ENCODE data around the gene FAM163B. TPM values are rescaled to one million over a fixed set of nuclear protein-coding genes. Genes with fewer than 3 reads are reported as not detected.

Gene FAM163B
- total and polyA plus RNA-seq, 2 of the 8 experiments (the other 6 are each of a cell fraction or from before 2014, with no cell fraction given): 0.63 to 1.0 TPM

DNA sequence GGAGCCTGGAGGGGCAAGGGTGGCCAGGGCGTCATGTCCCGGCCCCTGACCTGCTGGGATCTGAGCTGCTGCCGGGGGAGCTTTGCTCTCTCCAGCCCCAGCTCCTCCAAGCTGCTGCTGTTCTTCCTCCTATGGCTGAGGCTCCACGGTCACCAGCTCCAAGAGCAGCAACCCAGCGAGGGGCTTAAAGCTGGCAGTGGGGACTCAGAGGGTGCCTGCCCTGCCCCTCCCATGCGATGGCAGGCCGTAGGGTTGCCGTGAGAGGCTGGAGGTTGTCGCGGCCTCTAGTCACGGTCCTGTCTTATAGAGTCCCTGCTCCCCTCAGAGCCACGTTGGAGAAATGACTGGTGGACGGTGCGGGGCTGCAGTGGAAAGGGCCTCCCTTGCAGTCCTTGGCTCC is 46.5 kb upstream of the FAM163B start:
- Histone ChIP-seq H2BK120ac (replicated peaks; ENCODE audit: low read depth, low read length) (no peak overlapping the region), H2BK20ac (ENCODE audit: low read length) (no peak overlapping the region), H4K20me1 (replicated peaks in 1 of 2; ENCODE audit: control insufficient read depth in 1 of 2, insufficient read depth in 2 of 2, low read length in 2 of 2) (no peaks in the 10 kb centered on the region), H4K8ac (ENCODE audit: extremely low read depth, insufficient read depth, low read length) (no peak overlapping the region), H3K4me1 (replicated peaks in 1 of 4; ENCODE audit: control insufficient read depth in 3 of 4, insufficient read depth in 4 of 4, low read length in 3 of 4) (peaks cover 0 to 15% (median 8%) of the 10 kb centered on the region in 4 experiments; a peak in 5 of 7 replicates), H4K5ac (ENCODE audit: insufficient read length, low read depth, low read length) (no peak overlapping the region), H3K4me3 (ENCODE audit: extremely low read depth in 1 of 4, insufficient read depth in 2 of 4, low read depth in 3 of 4, low read length in 4 of 4) (no peak overlapping the region), H3K9me3 (ENCODE audit: insufficient read depth in 2 of 2, low read depth in 1 of 2, low read length in 1 of 2) (no peaks in the 10 kb centered on the region), H3K56ac (replicated peaks; ENCODE audit: insufficient read length, low read depth, low read length) (no peak overlapping the region), H3K23me2 (ENCODE audit: low read depth, low read length) (peaks cover 3% of the 10 kb centered on the region; the same call in 1 of the 2 replicates), H3K9ac (replicated peaks in 1 of 4; ENCODE audit: extremely low read depth in 1 of 4, low read depth in 3 of 4, low read length in 3 of 4) (no peak overlapping the region), H3K36me3 (ENCODE audit: control insufficient read depth in 2 of 4, insufficient read depth in 4 of 4, low read length in 3 of 4) (no peaks in the 10 kb centered on the region), H2BK15ac (ENCODE audit: low read length) (no peak overlapping the region), H2AFZ (ENCODE audit: low read length) (no peak overlapping the region), H2AK5ac (ENCODE audit: low read depth, low read length) (no peak overlapping the region), H3K27me3 (replicated peaks in 1 of 4; ENCODE audit: control insufficient read depth in 3 of 4, extremely low read depth in 1 of 4, insufficient read depth in 3 of 4, low read length in 3 of 4) (peaks cover 0 to 12% (median 11%) of the 10 kb centered on the region in 4 experiments; a peak in 3 of 7 replicates), H3K79me1 (ENCODE audit: low read depth, low read length) (no peaks in the 10 kb centered on the region), H3K79me2 (ENCODE audit: control insufficient read depth in 1 of 2, insufficient read depth in 2 of 2, low read length in 2 of 2) (no peaks in the 10 kb centered on the region), H4K91ac (replicated peaks; ENCODE audit: insufficient read length, low read length) (no peak overlapping the region), H3K23ac (ENCODE audit: insufficient read length) (no peak overlapping the region), H3K4ac (replicated peaks; ENCODE audit: insufficient read length, low read depth, low read length) (no peak overlapping the region), H3K18ac (ENCODE audit: extremely low read depth, low read length) (no peak overlapping the region), H3K4me2 (ENCODE audit: insufficient read depth in 1 of 2, low read depth in 2 of 2, low read length in 2 of 2) (no peak overlapping the region), H2BK12ac (ENCODE audit: low read depth, low read length) (no peak overlapping the region), H2BK5ac (ENCODE audit: low read depth, low read length) (no peak overlapping the region), H3K27ac (ENCODE audit: low read depth, low read length) (no peak overlapping the region), H3K14ac (ENCODE audit: insufficient read length) (no peak overlapping the region)
- ChIA-PET POLR2A (ENCODE audit: partially characterized antibody) (interaction anchor here (2.3 to 2.4 kb wide), 2 partner anchors 11 kb away, joined by 7 read pairs; no protein-coding TSS in a partner anchor), CTCF (ENCODE audit: partially characterized antibody) (interaction anchor here (0.6 to 2.1 kb wide), 11 partner anchors 9 to 250 kb away, joined by 3 to 8 read pairs (median 3); partner anchors contain the start of gene DBH)
- no peak for DNase-seq (ENCODE audit: low read depth in 1 of 2, low spot score in 2 of 2)
- WGBS, 2 experiments (ENCODE audit: extremely low coverage in 1 of 2, insufficient coverage in 1 of 2, insufficient read length in 1 of 2, insufficient replicate concordance in 2 of 2, low coverage in 1 of 2, low lambda C conversion rate in 2 of 2, missing lambda C conversion rate in 1 of 2): 84% methylated on average over 6 of the region's 14 CpGs; no CpG with 5 or more reads in 1 of the 2 experiments
- no peak for FAIRE-seq
- TF ChIP-seq SP2 (IDR thresholded peaks at IDR 0.05; ENCODE audit: low read length) (no peak), KDM5A (IDR thresholded peaks at IDR 0.05; ENCODE audit: low read length) (no peak), KDM4A (IDR thresholded peaks at IDR 0.05; ENCODE audit: low read depth, low read length, severe bottlenecking) (no peak), GTF2F1 (IDR thresholded peaks at IDR 0.05; ENCODE audit: borderline replicate concordance, low read depth, low read length) (no peak), BRCA1 (IDR thresholded peaks at IDR 0.05; ENCODE audit: low read depth, low read length) (no peak), NANOG (IDR thresholded peaks at IDR 0.05; ENCODE audit: insufficient read depth, low read depth, low read length, poor library complexity, severe bottlenecking) (no peak), ZNF274 (IDR thresholded peaks at IDR 0.05; ENCODE audit: borderline replicate concordance, extremely low read depth, low read length) (no peak), CEBPB (IDR thresholded peaks at IDR 0.05; ENCODE audit: low read depth, low read length) (no peak)
- TF ChIP-seq, protein P1, sequence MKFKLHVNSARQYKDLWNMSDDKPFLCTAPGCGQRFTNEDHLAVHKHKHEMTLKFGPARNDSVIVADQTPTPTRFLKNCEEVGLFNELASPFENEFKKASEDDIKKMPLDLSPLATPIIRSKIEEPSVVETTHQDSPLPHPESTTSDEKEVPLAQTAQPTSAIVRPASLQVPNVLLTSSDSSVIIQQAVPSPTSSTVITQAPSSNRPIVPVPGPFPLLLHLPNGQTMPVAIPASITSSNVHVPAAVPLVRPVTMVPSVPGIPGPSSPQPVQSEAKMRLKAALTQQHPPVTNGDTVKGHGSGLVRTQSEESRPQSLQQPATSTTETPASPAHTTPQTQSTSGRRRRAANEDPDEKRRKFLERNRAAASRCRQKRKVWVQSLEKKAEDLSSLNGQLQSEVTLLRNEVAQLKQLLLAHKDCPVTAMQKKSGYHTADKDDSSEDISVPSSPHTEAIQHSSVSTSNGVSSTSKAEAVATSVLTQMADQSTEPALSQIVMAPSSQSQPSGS (IDR thresholded peaks at IDR 0.05; ENCODE audit: low read length): no peak
- TF ChIP-seq, protein P2, sequence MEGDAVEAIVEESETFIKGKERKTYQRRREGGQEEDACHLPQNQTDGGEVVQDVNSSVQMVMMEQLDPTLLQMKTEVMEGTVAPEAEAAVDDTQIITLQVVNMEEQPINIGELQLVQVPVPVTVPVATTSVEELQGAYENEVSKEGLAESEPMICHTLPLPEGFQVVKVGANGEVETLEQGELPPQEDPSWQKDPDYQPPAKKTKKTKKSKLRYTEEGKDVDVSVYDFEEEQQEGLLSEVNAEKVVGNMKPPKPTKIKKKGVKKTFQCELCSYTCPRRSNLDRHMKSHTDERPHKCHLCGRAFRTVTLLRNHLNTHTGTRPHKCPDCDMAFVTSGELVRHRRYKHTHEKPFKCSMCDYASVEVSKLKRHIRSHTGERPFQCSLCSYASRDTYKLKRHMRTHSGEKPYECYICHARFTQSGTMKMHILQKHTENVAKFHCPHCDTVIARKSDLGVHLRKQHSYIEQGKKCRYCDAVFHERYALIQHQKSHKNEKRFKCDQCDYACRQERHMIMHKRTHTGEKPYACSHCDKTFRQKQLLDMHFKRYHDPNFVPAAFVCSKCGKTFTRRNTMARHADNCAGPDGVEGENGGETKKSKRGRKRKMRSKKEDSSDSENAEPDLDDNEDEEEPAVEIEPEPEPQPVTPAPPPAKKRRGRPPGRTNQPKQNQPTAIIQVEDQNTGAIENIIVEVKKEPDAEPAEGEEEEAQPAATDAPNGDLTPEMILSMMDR (IDR thresholded peaks at IDR 0.05; ENCODE audit: control extremely low read depth in 1 of 3, insufficient read depth in 1 of 3, low read depth in 1 of 3, low read length in 3 of 3): no peak

Measured in H1 (cell line).